Ureter (tissue), 1 donor: ENCODE results near the gene CLK4. TPM values are rescaled to one million over a fixed set of nuclear protein-coding genes. Genes with fewer than 3 reads are reported as not detected.

Experiments
- DNase-seq: peaks from one replicate; pipeline ENCODE4 v3.0.0-alpha.2; 2020; ENCODE audit warnings: low spot score
- total RNA-seq: library from RNA; stranded (reverse); gene quantifications from one replicate; pipeline ENCODE4 v1.2.4, GENCODE V29; 2023
- donor health status: DM: yes; HTN: yes; CAD: no.

The CLK4 gene
- total RNA-seq, 1 donor from 2014 or later: 30.5 TPM

GRCh38 chr5:178553517-178553916, 73.3 kb downstream of the CLK4 start:
- no peak for DNase-seq

Other genes starting within 250 kb of the CLK4 start
- gene COL23A1, start 36.7 kb downstream of the CLK4 start, total RNA-seq: 3.5 TPM
- gene ZNF354A, start 103.6 kb upstream of the CLK4 start, total RNA-seq: 11.2 TPM
- gene ZNF354B, start 232.9 kb upstream of the CLK4 start, total RNA-seq: 15.6 TPM